Choroid plexus epithelial cell (primary cell): ENCODE measurements around the gene CASP5.

Experiments used
- DNase-seq: peaks from one replicate; pipeline ENCODE4 v3.0.0-alpha.2; 2010; ENCODE audit warnings: low read depth
- H3K4me3 ChIP-seq: 2 replicates; pipeline ENCODE4 v1.5.1; 2011; ENCODE audit warnings: low read depth, mild to moderate bottlenecking, control low read depth, low read length, moderate library complexity
- TF ChIP-seq, protein P1 (sequence below): conservative IDR thresholded peaks from 2 replicates; pipeline ENCODE4 v1.5.1; 2011; ENCODE audit warnings: low read depth, mild to moderate bottlenecking, control low read depth, inconsistent platforms, low read length, moderate library complexity

Gene CASP5

DNA sequence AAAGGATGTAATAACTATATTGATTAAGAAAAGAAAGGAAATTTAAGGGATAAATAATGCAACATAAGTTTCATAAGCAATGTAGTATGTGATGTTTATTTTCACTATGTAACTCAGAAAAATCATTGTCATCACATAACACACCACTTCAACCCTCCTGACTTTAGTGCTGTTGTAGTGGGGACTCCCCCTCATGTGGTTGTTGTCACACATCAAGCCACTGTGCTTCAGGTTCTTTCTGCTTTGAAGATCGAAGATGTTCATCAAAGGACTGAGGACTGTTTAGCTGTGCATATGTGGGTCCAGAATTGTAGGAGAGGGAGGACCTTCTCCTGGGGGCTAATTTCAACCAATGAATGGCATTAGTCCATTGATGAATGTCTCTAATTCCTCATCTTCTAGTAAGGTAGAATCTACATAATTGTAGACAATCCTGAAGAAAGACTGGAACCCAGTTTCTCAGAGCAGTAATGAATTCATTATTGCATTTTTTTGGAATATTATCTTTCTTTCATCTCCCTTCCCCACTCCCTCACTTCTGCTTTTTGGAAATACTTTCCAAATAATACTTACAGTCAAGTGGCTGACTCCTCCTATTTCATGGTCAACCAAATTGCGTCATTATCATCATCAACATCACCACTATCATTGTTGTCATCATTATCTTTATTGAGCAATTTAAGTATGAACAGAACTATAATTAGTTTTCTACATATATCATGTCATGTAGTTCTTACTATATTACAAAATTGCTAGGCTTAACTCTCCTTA lies 31.9 kb upstream of the CASP5 start:
- DNase-seq: no peak
- TF ChIP-seq, protein P1, sequence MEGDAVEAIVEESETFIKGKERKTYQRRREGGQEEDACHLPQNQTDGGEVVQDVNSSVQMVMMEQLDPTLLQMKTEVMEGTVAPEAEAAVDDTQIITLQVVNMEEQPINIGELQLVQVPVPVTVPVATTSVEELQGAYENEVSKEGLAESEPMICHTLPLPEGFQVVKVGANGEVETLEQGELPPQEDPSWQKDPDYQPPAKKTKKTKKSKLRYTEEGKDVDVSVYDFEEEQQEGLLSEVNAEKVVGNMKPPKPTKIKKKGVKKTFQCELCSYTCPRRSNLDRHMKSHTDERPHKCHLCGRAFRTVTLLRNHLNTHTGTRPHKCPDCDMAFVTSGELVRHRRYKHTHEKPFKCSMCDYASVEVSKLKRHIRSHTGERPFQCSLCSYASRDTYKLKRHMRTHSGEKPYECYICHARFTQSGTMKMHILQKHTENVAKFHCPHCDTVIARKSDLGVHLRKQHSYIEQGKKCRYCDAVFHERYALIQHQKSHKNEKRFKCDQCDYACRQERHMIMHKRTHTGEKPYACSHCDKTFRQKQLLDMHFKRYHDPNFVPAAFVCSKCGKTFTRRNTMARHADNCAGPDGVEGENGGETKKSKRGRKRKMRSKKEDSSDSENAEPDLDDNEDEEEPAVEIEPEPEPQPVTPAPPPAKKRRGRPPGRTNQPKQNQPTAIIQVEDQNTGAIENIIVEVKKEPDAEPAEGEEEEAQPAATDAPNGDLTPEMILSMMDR: no peak
- no peak overlapping the region for H3K4me3 ChIP-seq

- TF ChIP-seq, protein P1: no peak
- H3K4me3 ChIP-seq: no peak overlapping the region
- DNase-seq: no peak
Measured at GRCh38 chr11:105052487-105052886, 29.5 kb upstream of the CASP5 start.

DNA sequence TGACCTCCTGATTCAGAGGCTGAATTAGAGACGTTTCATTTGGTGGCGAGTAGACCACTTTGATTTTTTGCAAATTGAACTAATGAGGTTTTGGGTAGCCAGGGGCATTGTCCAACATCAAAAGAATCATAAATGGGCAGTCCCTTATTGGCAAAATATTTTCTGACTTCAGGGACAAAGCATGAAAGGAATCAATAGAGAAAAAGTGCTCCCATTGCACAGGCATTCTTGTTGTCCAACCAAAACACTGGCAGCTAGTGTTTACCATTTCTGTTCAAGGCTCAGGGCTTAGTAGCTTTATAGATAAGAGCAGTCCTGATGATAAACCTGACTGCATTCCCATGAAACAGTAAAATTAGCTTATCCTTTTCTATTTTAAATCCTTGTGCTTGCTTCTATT lies 28.6 kb upstream of the CASP5 start:
- DNase-seq: no peak
- TF ChIP-seq, protein P1: no peak
- H3K4me3 ChIP-seq: no peak overlapping the region

DNA sequence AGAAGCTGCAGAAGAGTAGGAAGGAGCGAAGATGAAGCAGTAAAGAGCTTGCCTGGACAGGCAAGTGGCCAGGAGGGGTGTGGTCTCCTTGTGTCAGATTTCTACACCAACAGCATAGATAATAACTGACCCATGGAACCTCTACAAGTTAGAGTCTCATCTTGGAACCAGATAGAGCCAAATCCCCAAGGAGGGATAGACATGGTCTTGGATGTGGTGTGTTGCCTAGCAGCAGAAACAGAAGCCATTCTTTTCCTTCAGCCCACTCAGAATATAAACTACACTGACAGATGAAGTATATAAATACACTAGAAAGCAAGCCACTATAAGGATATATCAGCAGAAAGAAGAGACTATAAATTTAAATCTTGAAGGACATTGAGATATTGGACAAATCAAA lies 26.5 kb upstream of the CASP5 start:
- no peak for DNase-seq
- TF ChIP-seq, protein P1: no peak
- no peak overlapping the region for H3K4me3 ChIP-seq

- TF ChIP-seq, protein P1: no peak
- no peak overlapping the region for H3K4me3 ChIP-seq
- peak; percentile 99 for DNase-seq
Measured at GRCh38 chr11:105046898-105047579, 24.1 kb upstream of the CASP5 start.

GRCh38 chr11:105045676-105046296 lies 22.8 kb upstream of the CASP5 start:
- TF ChIP-seq, protein P1: no peak
- no peak for DNase-seq
- no peak overlapping the region for H3K4me3 ChIP-seq

DNA sequence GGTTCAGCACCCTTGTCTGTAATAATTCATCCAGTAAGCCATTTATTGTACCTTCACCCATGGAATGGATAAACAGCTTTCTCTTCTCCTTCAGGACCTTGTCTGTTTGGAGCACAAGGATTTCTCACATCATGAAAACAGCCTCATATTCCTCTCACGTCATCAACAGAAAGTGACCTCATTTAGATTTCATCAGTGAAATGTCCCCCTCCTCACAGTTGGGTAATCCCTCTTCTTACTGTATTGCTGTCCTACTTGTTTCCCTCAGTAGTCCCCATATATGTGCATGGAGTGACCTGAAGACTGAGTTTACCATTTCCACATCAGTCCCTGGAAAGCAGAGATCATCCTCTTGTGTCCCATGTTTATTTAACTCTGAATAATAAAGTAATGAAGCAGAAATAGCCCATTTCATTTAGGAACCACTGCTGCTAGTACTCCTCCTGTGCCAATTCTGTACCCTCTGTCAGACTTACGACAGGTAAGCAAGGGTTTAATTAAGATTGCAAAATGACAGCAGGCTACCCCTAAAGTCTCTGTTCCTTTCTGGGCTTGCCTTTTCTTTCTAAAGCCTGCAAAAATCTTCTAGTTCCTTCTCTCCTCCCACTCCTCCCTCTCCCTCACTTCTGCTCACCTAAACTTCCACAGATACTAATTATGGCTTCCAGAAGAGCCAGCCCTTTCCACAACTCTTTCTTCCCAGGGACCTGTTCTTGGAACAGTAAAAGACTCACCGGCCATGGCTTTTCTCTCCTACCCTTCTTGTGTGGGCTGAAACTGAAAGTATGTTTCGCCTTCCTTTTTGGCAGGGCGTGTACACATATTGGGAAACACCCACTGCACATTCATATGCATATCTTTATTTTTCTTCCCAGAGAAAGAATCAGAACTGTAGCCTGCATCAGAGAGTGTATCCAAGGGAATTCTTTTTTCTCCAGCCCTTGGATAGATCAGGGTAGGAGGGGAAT lies 21.9 kb upstream of the CASP5 start, which contains the start of gene CARD16:
TSS of gene CARD16 (minus strand) at position 779 of the 968 bp plus-strand sequence. CDS start at position 741, 38 bp downstream.
- peak within 1 kb of the TSS; percentile 50 for H3K4me3 ChIP-seq

More for the DNA sequence above, 21.9 kb upstream of the CASP5 start, which contains the start of gene CARD16:
- peak; percentile 87 for DNase-seq
